Measurements from ENCODE around the gene ASIC1. TPM values are rescaled to one million over a fixed set of nuclear protein-coding genes. Genes with fewer than 3 reads are reported as not detected.

The ASIC1 gene
- total and polyA plus RNA-seq, 2 of the 13 experiments (the other 11 are each of a cell fraction or from before 2014, with no cell fraction given): 0.44 to 1.5 TPM

GRCh38 chr12:50105913-50106450 lies 48.6 kb downstream of the ASIC1 start:
- ChIA-PET CTCF (ENCODE audit: low intra/inter-chr PET ratio, low total read pairs) (no interaction called here), POLR2A (interaction anchor here (3.6 kb wide), 1 partner anchor 23 kb away, joined by 35 read pairs; no protein-coding TSS in a partner anchor)
- H3K4me1 ChIP-seq (ENCODE audit: insufficient read depth, low read length): peaks cover 90% of the 10 kb centered on the region
- no peaks in the 10 kb centered on the region for H3K9me3 ChIP-seq (ENCODE audit: low read length)
- H3K79me2 ChIP-seq (ENCODE audit: insufficient read depth, low read length): no peaks in the 10 kb centered on the region
- H3K36me3 ChIP-seq (replicated peaks in 1 of 2; ENCODE audit: control insufficient read depth in 1 of 2, insufficient read depth in 2 of 2, low read length in 2 of 2): no peaks in the 10 kb centered on the region
- BruUV-seq (replicated peaks): no TSS peak
- H3K4me2 ChIP-seq (ENCODE audit: low read depth, low read length): no peak overlapping the region
- no peak for TF ChIP-seq FOXO1 (CRISPR knock-in tag; IDR thresholded peaks at IDR 0.05)
- no peak for TF ChIP-seq ZXDC (CRISPR knock-in tag; IDR thresholded peaks at IDR 0.05)
- intact Hi-C loops (cut with micrococcal nuclease; ENCODE audit: unreplicated experiment) (no loop called here), in situ Hi-C loops (cut with HindIII; ENCODE audit: extremely low pct_ligation_motif_present, low pct_unique_long_range_greater_than_20kb) (no loop called here)
- no peak overlapping the region for H3K4me3 ChIP-seq (replicated peaks in 1 of 3; ENCODE audit: insufficient read depth in 1 of 3, low read depth in 2 of 3, low read length in 3 of 3)
- FAIRE-seq (no peak), ATAC-seq (no peak), DNase-seq (ENCODE audit: low spot score) (no peak)
- no peak overlapping the region for H3K9ac ChIP-seq (ENCODE audit: insufficient read depth, low read depth, low read length)
- no peaks in the 10 kb centered on the region for H3K27me3 ChIP-seq (ENCODE audit: control insufficient read depth in 1 of 2, insufficient read depth in 2 of 2, low read length in 2 of 2)
- WGBS (ENCODE audit: low lambda C conversion rate): 95% methylated on average over 12 of the region's 12 CpGs
- H3K27ac ChIP-seq (ENCODE audit: extremely low read length, insufficient read depth, low read length): peak overlapping the region; percentile 73
- H2AFZ ChIP-seq (ENCODE audit: low read length): no peak overlapping the region
- no peaks in the 10 kb centered on the region for H4K20me1 ChIP-seq (ENCODE audit: insufficient read depth, low read length)

GRCh38 chr12:50106907-50107306 lies 49.5 kb downstream of the ASIC1 start:
- intact Hi-C loops (cut with micrococcal nuclease; ENCODE audit: unreplicated experiment): no loop called here
- peaks cover 88% of the 10 kb centered on the region for H3K4me1 ChIP-seq (ENCODE audit: insufficient read depth, low read length)
- no peak overlapping the region for H3K4me3 ChIP-seq (replicated peaks in 1 of 3; ENCODE audit: insufficient read depth in 1 of 3, low read depth in 2 of 3, low read length in 3 of 3)
- no peaks in the 10 kb centered on the region for H3K9me3 ChIP-seq (ENCODE audit: low read length)
- DNase-seq (ENCODE audit: low spot score) (no peak), FAIRE-seq (no peak), ATAC-seq (no peak)
- H4K20me1 ChIP-seq (ENCODE audit: insufficient read depth, low read length): no peaks in the 10 kb centered on the region
- no peaks in the 10 kb centered on the region for H3K27me3 ChIP-seq (ENCODE audit: control insufficient read depth in 1 of 2, insufficient read depth in 2 of 2, low read length in 2 of 2)
- H3K79me2 ChIP-seq (ENCODE audit: insufficient read depth, low read length): no peaks in the 10 kb centered on the region
- no peak overlapping the region for H3K9ac ChIP-seq (ENCODE audit: insufficient read depth, low read depth, low read length)
- no TSS peak for BruUV-seq (replicated peaks)
- CTCF ChIA-PET (ENCODE audit: low intra/inter-chr PET ratio, low total read pairs): no interaction called here
- no peak overlapping the region for H3K27ac ChIP-seq (ENCODE audit: extremely low read length, insufficient read depth, low read length)
- WGBS (ENCODE audit: low lambda C conversion rate): 67% methylated on average over 2 of the region's 3 CpGs
- no peak overlapping the region for H3K4me2 ChIP-seq (ENCODE audit: low read depth, low read length)
- no peaks in the 10 kb centered on the region for H3K36me3 ChIP-seq (replicated peaks in 1 of 2; ENCODE audit: control insufficient read depth in 1 of 2, insufficient read depth in 2 of 2, low read length in 2 of 2)
- POLR2A ChIA-PET: no interaction called here
- in situ Hi-C loops (cut with HindIII; ENCODE audit: extremely low pct_ligation_motif_present, low pct_unique_long_range_greater_than_20kb): no loop called here
- no peak overlapping the region for H2AFZ ChIP-seq (ENCODE audit: low read length)
- TF ChIP-seq ZFP36L2 (CRISPR knock-in tag; IDR thresholded peaks at IDR 0.05) (no peak), ZBTB49 (CRISPR knock-in tag; IDR thresholded peaks at IDR 0.05; ENCODE audit: borderline replicate concordance) (no peak), ZNF326 (CRISPR knock-in tag; IDR thresholded peaks at IDR 0.05; ENCODE audit: borderline replicate concordance) (no peak), ZNF761 (CRISPR knock-in tag; conservative IDR thresholded peaks at IDR 0.05) (no peak), TOE1 (CRISPR knock-in tag; IDR thresholded peaks at IDR 0.05) (no peak), NCOR1 (IDR thresholded peaks at IDR 0.05; ENCODE audit: borderline replicate concordance, low read length) (no peak), DNMT3B (CRISPR knock-in tag; conservative IDR thresholded peaks at IDR 0.05) (no peak), BRF2 (CRISPR knock-in tag; IDR thresholded peaks at IDR 0.05) (no peak), HOXD1 (CRISPR knock-in tag; IDR thresholded peaks at IDR 0.05) (no peak), KAT2B (IDR thresholded peaks at IDR 0.05; ENCODE audit: borderline replicate concordance, low read depth, low read length) (no peak), MAX (IDR thresholded peaks at IDR 0.05) (no peak)

Measured in HepG2 (cell line).